HepG2 (cell line): ENCODE data around the gene SMIM44. TPM values are rescaled to one million over a fixed set of nuclear protein-coding genes. Genes with fewer than 3 reads are reported as not detected.

ENCODE experiments used
- AGO2 ChIP-seq: fragments of 200-400 bp; formaldehyde crosslinking; optimal IDR thresholded peaks from 2 replicates; pipeline ENCODE3; 2017; ENCODE audit warnings: mild to moderate bottlenecking, low read depth, low read length, moderate library complexity
- ARNT ChIP-seq: fragments of 450-650 bp; IDR thresholded peaks from 2 replicates; pipeline ENCODE4 v1.6.1; 2017
- CBFB ChIP-seq: sonication (generic); formaldehyde crosslinking; IDR thresholded peaks from 2 replicates; pipeline ENCODE4 v1.4.0; 2020; ENCODE audit warnings: missing genetic modification reagents
- FOXA3 ChIP-seq: IDR thresholded peaks from 2 replicates; pipeline ENCODE4 v1.6.1; 2016; ENCODE audit warnings: missing genetic modification reagents, missing compliant biosample characterization
- FOXO1 ChIP-seq: sonication (generic); formaldehyde crosslinking; IDR thresholded peaks from 2 replicates; pipeline ENCODE4 v1.4.0; 2020; ENCODE audit warnings: missing genetic modification reagents
- HINFP ChIP-seq: sonication (generic); formaldehyde crosslinking; IDR thresholded peaks from 2 replicates; pipeline ENCODE4 v1.4.0; 2020; ENCODE audit warnings: low read depth, mild to moderate bottlenecking, missing genetic modification reagents
- LCORL ChIP-seq, 2 experiments: fragments of 450-650 bp in 1 of 2; sonication (generic) in 1 of 2; formaldehyde crosslinking in 1 of 2; IDR thresholded peaks; 2 replicates each; pipeline versions ENCODE4 v1.5.0 to v1.6.1; 2017 to 2020; ENCODE audit warnings: antibody characterized with exemption in 1 of 2, missing genetic modification reagents in 1 of 2
- MAF1 ChIP-seq: sonication (generic); formaldehyde crosslinking; IDR thresholded peaks from 2 replicates; pipeline ENCODE4 v1.5.0; 2020; ENCODE audit warnings: missing genetic modification reagents, borderline replicate concordance
- MLX ChIP-seq: IDR thresholded peaks from 2 replicates; pipeline ENCODE4 v1.6.1; 2016
- NFKBIZ ChIP-seq: IDR thresholded peaks from 2 replicates; pipeline ENCODE4 v1.6.1; 2018; ENCODE audit warnings: missing genetic modification reagents, missing compliant biosample characterization
- PHB2 ChIP-seq: fragments of 450-650 bp; IDR thresholded peaks from 2 replicates; pipeline ENCODE4 v1.6.1; 2018; ENCODE audit not compliant: partially characterized antibody
- SNAPC4 ChIP-seq: sonication (generic); formaldehyde crosslinking; IDR thresholded peaks from 2 replicates; pipeline ENCODE4 v1.4.0; 2020; ENCODE audit warnings: mild to moderate bottlenecking, missing genetic modification reagents
- ZFY ChIP-seq: sonication (generic); formaldehyde crosslinking; IDR thresholded peaks from 2 replicates; pipeline ENCODE4 v1.4.0; 2020; ENCODE audit warnings: missing genetic modification reagents
- ZKSCAN5 ChIP-seq: sonication (generic); formaldehyde crosslinking; IDR thresholded peaks from 2 replicates; pipeline ENCODE4 v1.5.1; 2020; ENCODE audit warnings: mild to moderate bottlenecking, missing genetic modification reagents
- ZNF20 ChIP-seq: sonication (generic); formaldehyde crosslinking; IDR thresholded peaks from 2 replicates; pipeline ENCODE4 v1.4.0; 2020; ENCODE audit warnings: mild to moderate bottlenecking, moderate library complexity, missing genetic modification reagents
- ZNF207 ChIP-seq: fragments of 450-650 bp; IDR thresholded peaks from 2 replicates; pipeline ENCODE4 v1.6.1; 2016; ENCODE audit warnings: antibody characterized with exemption, borderline replicate concordance
- ZNF343 ChIP-seq: sonication (generic); formaldehyde crosslinking; IDR thresholded peaks from 2 replicates; pipeline ENCODE4 v1.4.0; 2020; ENCODE audit warnings: mild to moderate bottlenecking, missing genetic modification reagents
- ZNF350 ChIP-seq: sonication (generic); formaldehyde crosslinking; IDR thresholded peaks from 2 replicates; pipeline ENCODE4 v1.4.0; 2020; ENCODE audit warnings: mild to moderate bottlenecking, low read depth, missing genetic modification reagents, borderline replicate concordance
- ZNF468 ChIP-seq: sonication (generic); formaldehyde crosslinking; IDR thresholded peaks from 2 replicates; pipeline ENCODE4 v1.8.0; 2022; ENCODE audit warnings: mild to moderate bottlenecking, moderate library complexity, missing genetic modification reagents
- ZNF567 ChIP-seq: sonication (generic); formaldehyde crosslinking; IDR thresholded peaks from 2 replicates; pipeline ENCODE4 v1.8.1; 2023; ENCODE audit warnings: mild to moderate bottlenecking, missing genetic modification reagents, borderline replicate concordance
- ZNF577 ChIP-seq: sonication (generic); formaldehyde crosslinking; IDR thresholded peaks from 2 replicates; pipeline ENCODE4 v1.4.0; 2020; ENCODE audit warnings: mild to moderate bottlenecking, low read depth, missing genetic modification reagents, borderline replicate concordance
- ZNF629 ChIP-seq: sonication (generic); formaldehyde crosslinking; conservative IDR thresholded peaks from 2 replicates; pipeline ENCODE4 v1.5.0; 2020; ENCODE audit warnings: missing genetic modification reagents
- ZNF674 ChIP-seq: sonication (generic); formaldehyde crosslinking; IDR thresholded peaks from 2 replicates; pipeline ENCODE4 v1.5.0; 2020; ENCODE audit warnings: low read depth, mild to moderate bottlenecking, missing genetic modification reagents
- ZNF781 ChIP-seq: sonication (generic); formaldehyde crosslinking; IDR thresholded peaks from 2 replicates; pipeline ENCODE4 v1.5.1; 2020; ENCODE audit warnings: borderline replicate concordance, mild to moderate bottlenecking, missing genetic modification reagents; ENCODE audit errors: not compliant biosample characterization
- polyA plus RNA-seq, 8 experiments: library from polyadenylated mRNA; depleted of rRNA in 3 of 8; stranded (reverse) in 7 of 8; unstranded in 1 of 8; fragments of >200 nt; fragmentation: Illumina TruSeq in 4 of 8; extraction: Trizol in 4 of 8; gene quantifications; 2 replicates each; pipeline versions ENCODE4 v1.2.1 to v1.2.3, GENCODE V29; 2011 to 2016; ENCODE audit warnings: low read depth in 4 of 8, missing spikeins in 1 of 8, mixed read lengths in 1 of 8; ENCODE audit not compliant: insufficient read depth in 1 of 8
- total RNA-seq, 5 experiments: library from RNA; depleted of rRNA; stranded (reverse); fragments of >200 nt; fragmentation: Illumina TruSeq; extraction: Trizol; gene quantifications; 2 replicates each; pipeline ENCODE4 v1.2.3, GENCODE V29; 2016; ENCODE audit warnings: low read depth in 1 of 5

Gene SMIM44
- total and polyA plus RNA-seq, 2 of the 13 experiments (the other 11 are each of a cell fraction or from before 2014, with no cell fraction given) = not detected

GRCh38 chr19:3500429-3501101 is 17.3 kb upstream of the SMIM44 start, which contains the start of gene DOHH (continued):
- TF ChIP-seq SNAPC4 (CRISPR knock-in tag) = peak; percentile 73; the same call in 1 of the 2 replicates
- TF ChIP-seq HINFP (CRISPR knock-in tag) = peak; percentile 66
- no peak for TF ChIP-seq ZNF20
- TF ChIP-seq ZNF350 (CRISPR knock-in tag) = peak; percentile 92
- TF ChIP-seq ZKSCAN5 = peak; percentile 54; the same call in 1 of the 2 replicates
- 0 out of 2 replicates have a peak, but pooled peaks have one; percentile 17 for TF ChIP-seq ZNF567
- TF ChIP-seq ZNF629 (CRISPR knock-in tag) = 0 out of 2 replicates have a peak, but pooled peaks have one; percentile 30
- TF ChIP-seq NFKBIZ (CRISPR knock-in tag) = peak; percentile 68; the same call in 1 of the 2 replicates
- TF ChIP-seq FOXA3 (CRISPR knock-in tag) = peak; percentile 26; the same call in 1 of the 2 replicates
- peak; percentile 75 for TF ChIP-seq ZFY
- peak; percentile 64 for TF ChIP-seq ZNF781 (CRISPR knock-in tag)
- TF ChIP-seq ZNF577 (CRISPR knock-in tag) = no peak
- peak; percentile 93 for TF ChIP-seq CBFB (CRISPR knock-in tag)
- peak; percentile 61 for TF ChIP-seq AGO2
- TF ChIP-seq ARNT = no peak
- TF ChIP-seq MAF1 (CRISPR knock-in tag) = no peak; the same call in 1 of the 2 replicates
- no peak for TF ChIP-seq PHB2
- TF ChIP-seq ZNF207 = no peak
- peak; percentile 79 for TF ChIP-seq ZNF343 (CRISPR knock-in tag)
- no peak for TF ChIP-seq ZNF468 (CRISPR knock-in tag)
- peak; percentile 61; the same call in 1 of the 2 replicates for TF ChIP-seq MLX (CRISPR knock-in tag)
- no peak for TF ChIP-seq LCORL (IDR thresholded peaks at IDR 0.05)
- TF ChIP-seq LCORL (CRISPR knock-in tag; IDR thresholded peaks at IDR 0.05) = peak; percentile 42; the same call in 1 of the 2 replicates
- peak; percentile 89; the same call in 1 of the 2 replicates for TF ChIP-seq ZNF674 (CRISPR knock-in tag)
- peak; percentile 47; the same call in 1 of the 2 replicates for TF ChIP-seq FOXO1 (CRISPR knock-in tag)
